ENCODE measurements around the gene SF1. TPM values are rescaled to one million over a fixed set of nuclear protein-coding genes. Genes with fewer than 3 reads are reported as not detected.

SF1 gene
- total and polyA plus RNA-seq, 9 of the 15 experiments (the other 6 are each of a cell fraction or from before 2014, with no cell fraction given): 13.1 to 334 (median 111) TPM

DNA sequence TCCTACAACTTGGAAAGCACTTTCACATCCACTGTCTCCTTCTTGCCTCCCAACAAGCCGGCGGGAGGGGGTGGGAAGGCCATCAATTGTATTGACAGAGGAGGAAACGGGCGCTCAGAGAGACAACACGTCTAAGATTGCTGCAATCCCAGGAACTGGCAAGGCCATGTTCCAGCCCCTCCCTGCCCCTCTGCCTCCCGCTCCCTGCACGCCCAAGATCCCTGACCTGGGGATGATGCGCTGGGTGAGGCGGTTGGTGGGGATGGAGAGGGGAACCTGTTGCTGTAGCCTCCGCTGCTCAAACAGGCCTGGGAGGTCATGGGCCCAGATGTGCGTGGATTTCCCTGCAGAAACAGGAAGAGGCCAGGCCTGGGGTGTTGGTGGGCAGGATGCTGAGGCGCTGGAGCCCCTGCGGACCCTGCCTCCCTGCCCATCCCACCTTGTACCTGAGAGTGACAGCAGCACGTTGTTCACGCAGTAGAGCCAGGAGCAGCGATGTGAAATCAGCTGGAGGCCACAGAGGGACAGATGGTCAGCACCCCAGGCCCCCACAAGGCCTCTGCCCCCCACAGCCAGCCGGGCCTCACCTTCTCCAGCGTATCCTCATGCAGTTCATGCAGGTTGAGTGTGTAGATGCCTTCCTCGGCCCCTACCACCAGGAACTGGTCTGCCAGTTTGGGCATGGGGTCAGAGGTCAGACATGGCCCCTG is 17.9 kb upstream of the SF1 start:
- Histone ChIP-seq H3K79me2 (ENCODE audit: control insufficient read depth, insufficient read depth, low read length) (no peaks in the 10 kb centered on the region), H4K20me1 (replicated peaks; ENCODE audit: control insufficient read depth, insufficient read depth, low read length) (no peaks in the 10 kb centered on the region), H3K27me3 (ENCODE audit: control insufficient read depth in 2 of 2, insufficient read depth in 2 of 2, low read length in 2 of 2) (no peaks in the 10 kb centered on the region), H2AFZ (ENCODE audit: low read depth, low read length) (no peak overlapping the region), H3K9ac (ENCODE audit: insufficient read depth in 1 of 2, low read depth in 2 of 2, low read length in 2 of 2) (no peak overlapping the region; a peak in 1 of 4 replicates), H3K4me2 (ENCODE audit: insufficient read depth, low read length) (no peak overlapping the region), H3K4me1 (replicated peaks in 1 of 2; ENCODE audit: control insufficient read depth in 2 of 2, insufficient read depth in 2 of 2, low read length in 2 of 2) (peaks cover 10 to 50% of the 10 kb centered on the region in 2 experiments), H3K4me3 (no peak overlapping the region), H3K9me1 (ENCODE audit: control insufficient read depth, insufficient read depth, low read length) (no peaks in the 10 kb centered on the region), H3K9me3 (replicated peaks; ENCODE audit: control insufficient read depth, insufficient read depth, low read depth, low read length) (no peaks in the 10 kb centered on the region), H3K27ac (ENCODE audit: extremely low read depth, low read depth, low read length) (no peak overlapping the region), H3K36me3 (ENCODE audit: control insufficient read depth, insufficient read depth, low read length) (no peaks in the 10 kb centered on the region)
- in situ Hi-C loops (cut with MboI): no loop called here
- no TSS peak for BruUV-seq (replicated peaks)
- no peak for DNase-seq (ENCODE audit: extremely low read depth in 1 of 4, low spot score in 3 of 4)
- intact Hi-C loops (cut with micrococcal nuclease): no loop called here
- 81% methylated on average over 15 of the region's 19 CpGs for WGBS (ENCODE audit: insufficient coverage, low coverage, missing lambda C conversion rate)
- TF ChIP-seq TOE1 (IDR thresholded peaks at IDR 0.05; ENCODE audit: borderline replicate concordance) (no peak), TOE1 (CRISPR knock-in tag; IDR thresholded peaks at IDR 0.05; ENCODE audit: borderline replicate concordance, low read depth) (no peak), ZKSCAN3 (CRISPR knock-in tag; IDR thresholded peaks at IDR 0.05) (no peak), ZC3H11A (IDR thresholded peaks at IDR 0.05; ENCODE audit: low read depth, low read length) (no peak), EP300 (IDR thresholded peaks at IDR 0.05; ENCODE audit: low read length) (no peak), ZNF316 (IDR thresholded peaks at IDR 0.05) (no peak), NR2C1 (IDR thresholded peaks at IDR 0.05) (peak; percentile 33; the same call in 1 of the 2 replicates), NR2C1 (tag; IDR thresholded peaks at IDR 0.05) (no peak), RBFOX2 (IDR thresholded peaks at IDR 0.05; ENCODE audit: low read depth, low read length) (peak; percentile 37; the same call in 1 of the 2 replicates), EGR1 (conservative IDR thresholded peaks at IDR 0.05) (no peak), TAL1 (IDR thresholded peaks at IDR 0.05) (no peak), ARHGAP35 (IDR thresholded peaks at IDR 0.05; ENCODE audit: partially characterized antibody) (no peak)
- ATAC-seq: no peak
- CTCF ChIA-PET (ENCODE audit: low intra/inter-chr PET ratio): no interaction called here
- no peak for FAIRE-seq
- POLR2A ChIA-PET: no interaction called here

Measured in K562 (cell line).